HFFc6 (cell line): ENCODE data around the gene TRIM52. TPM values are rescaled to one million over a fixed set of nuclear protein-coding genes. Genes with fewer than 3 reads are reported as not detected.
A peak's percentile ranks its signal among the peaks of the same experiment; 100 is the strongest.

Source experiments
- DNase-seq: peaks from one replicate; pipeline ENCODE4 v3.0.0-alpha.2; 2018
- H3K27ac Mint-ChIP-seq: 2 replicates; pipeline ENCODE4 v1.8.0; 2020; ENCODE audit warnings: mild to moderate bottlenecking, mixed read lengths
- H3K27me3 Mint-ChIP-seq: 2 replicates; pipeline ENCODE4 v1.8.0; 2021; ENCODE audit warnings: mild to moderate bottlenecking, moderate library complexity, mixed read lengths; ENCODE audit not compliant: insufficient read depth
- H3K36me3 Mint-ChIP-seq: 2 replicates; pipeline ENCODE4 v1.8.0; 2021; ENCODE audit warnings: low read depth, mixed read lengths
- H3K4me1 Mint-ChIP-seq: 2 replicates; pipeline ENCODE4 v1.8.0; 2020; ENCODE audit warnings: low read depth, mixed read lengths
- H3K4me3 Mint-ChIP-seq: 2 replicates; pipeline ENCODE4 v1.8.0; 2020; ENCODE audit warnings: mild to moderate bottlenecking, moderate library complexity, mixed read lengths
- H3K9me3 Mint-ChIP-seq: 2 replicates; pipeline ENCODE4 v1.8.0; 2020; ENCODE audit warnings: mild to moderate bottlenecking, mixed read lengths
- total RNA-seq, 6 experiments: library from RNA; stranded (reverse); fragmentation: NEBNext Ultra II Directional; extraction: Animal tissue kit (Norgen Biotek cat#: 25700); gene quantifications; 2 replicates in 1 of 6; 3 replicates in 5 of 6; pipeline ENCODE4 v1.2.3, GENCODE V29; 2021
- TF ChIP-seq, protein P1 (sequence below): fragments of 200-600 bp; sonication (generic); IDR thresholded peaks from 2 replicates; pipeline ENCODE4 v1.5.0; 2021; ENCODE audit warnings: antibody characterized with exemption, mild to moderate bottlenecking

TRIM52 gene
- total RNA-seq, 6 experiments from 2014 or later, result 5.2 to 6.9 (median 5.6) TPM

- DNase-seq, result no peak
- TF ChIP-seq, protein P1, sequence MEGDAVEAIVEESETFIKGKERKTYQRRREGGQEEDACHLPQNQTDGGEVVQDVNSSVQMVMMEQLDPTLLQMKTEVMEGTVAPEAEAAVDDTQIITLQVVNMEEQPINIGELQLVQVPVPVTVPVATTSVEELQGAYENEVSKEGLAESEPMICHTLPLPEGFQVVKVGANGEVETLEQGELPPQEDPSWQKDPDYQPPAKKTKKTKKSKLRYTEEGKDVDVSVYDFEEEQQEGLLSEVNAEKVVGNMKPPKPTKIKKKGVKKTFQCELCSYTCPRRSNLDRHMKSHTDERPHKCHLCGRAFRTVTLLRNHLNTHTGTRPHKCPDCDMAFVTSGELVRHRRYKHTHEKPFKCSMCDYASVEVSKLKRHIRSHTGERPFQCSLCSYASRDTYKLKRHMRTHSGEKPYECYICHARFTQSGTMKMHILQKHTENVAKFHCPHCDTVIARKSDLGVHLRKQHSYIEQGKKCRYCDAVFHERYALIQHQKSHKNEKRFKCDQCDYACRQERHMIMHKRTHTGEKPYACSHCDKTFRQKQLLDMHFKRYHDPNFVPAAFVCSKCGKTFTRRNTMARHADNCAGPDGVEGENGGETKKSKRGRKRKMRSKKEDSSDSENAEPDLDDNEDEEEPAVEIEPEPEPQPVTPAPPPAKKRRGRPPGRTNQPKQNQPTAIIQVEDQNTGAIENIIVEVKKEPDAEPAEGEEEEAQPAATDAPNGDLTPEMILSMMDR, result no peak
- Mint-ChIP-seq H3K9me3 (no peaks in the 10 kb centered on the region; the same call in 1 of the 2 replicates), H3K27ac (peak overlapping the region; percentile 12; the same call in 1 of the 2 replicates), H3K27me3 (peaks cover 13% of the 10 kb centered on the region), H3K36me3 (peaks cover 18% of the 10 kb centered on the region), H3K4me1 (peaks cover 3% of the 10 kb centered on the region; the same call in 1 of the 2 replicates), H3K4me3 (no peak overlapping the region)
These were observed 29.5 kb downstream of the TRIM52 start for GRCh38 chr5:181231432-181231831.

DNA sequence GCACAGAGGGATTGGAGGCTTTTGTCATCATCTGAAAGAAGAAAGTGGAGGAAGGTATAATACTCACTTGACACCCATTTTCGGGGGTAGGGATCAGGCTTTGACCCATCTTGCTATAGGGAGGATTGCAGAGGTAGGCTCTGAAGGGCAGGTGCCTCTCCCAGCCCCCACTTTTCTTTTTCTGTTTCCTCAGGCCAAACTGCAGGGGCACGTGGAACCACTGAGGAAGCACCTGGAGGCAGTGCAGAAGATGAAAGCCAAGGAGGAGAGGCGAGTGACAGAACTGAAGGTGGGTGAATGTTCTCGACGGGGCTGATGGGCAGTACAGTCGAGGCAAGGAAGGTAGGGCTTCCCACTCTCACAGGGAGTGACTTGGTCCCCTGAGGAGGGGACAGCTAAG lies 30.4 kb downstream of the TRIM52 start:
- DNase-seq, result no peak
- H3K4me3 Mint-ChIP-seq, result no peak overlapping the region
- no peak overlapping the region for H3K27ac Mint-ChIP-seq
- no peaks in the 10 kb centered on the region; the same call in 1 of the 2 replicates for H3K9me3 Mint-ChIP-seq
- peaks cover 8% of the 10 kb centered on the region for H3K4me1 Mint-ChIP-seq
- H3K27me3 Mint-ChIP-seq, result peaks cover 13% of the 10 kb centered on the region
- TF ChIP-seq, protein P1, result no peak
- H3K36me3 Mint-ChIP-seq, result peaks cover 9% of the 10 kb centered on the region

DNA sequence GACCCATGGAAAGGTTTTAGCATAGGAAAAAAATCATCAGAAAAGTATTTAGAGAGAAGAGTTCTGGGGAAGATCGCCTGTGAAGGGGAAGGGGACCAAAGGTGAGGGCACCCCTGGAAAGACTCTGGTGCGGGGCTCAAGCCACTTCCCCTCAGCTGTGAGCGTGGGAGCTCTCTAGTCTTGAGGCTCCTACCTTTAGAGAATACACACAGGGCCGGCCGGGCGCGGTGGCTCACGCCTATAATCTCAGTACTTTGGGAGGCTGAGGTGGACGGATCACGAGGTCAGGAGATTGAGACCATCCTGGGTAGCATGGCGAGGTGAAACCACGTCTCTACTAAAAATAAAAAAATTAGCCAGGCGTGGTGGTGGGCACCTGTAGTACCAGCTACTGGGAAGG lies 30.9 kb downstream of the TRIM52 start:
- Mint-ChIP-seq H3K9me3 (no peaks in the 10 kb centered on the region; the same call in 1 of the 2 replicates), H3K27me3 (peaks cover 13% of the 10 kb centered on the region), H3K36me3 (peaks cover 9% of the 10 kb centered on the region), H3K4me3 (no peak overlapping the region), H3K4me1 (peaks cover 13% of the 10 kb centered on the region), H3K27ac (no peak overlapping the region)
- DNase-seq, result no peak
- TF ChIP-seq, protein P1, result no peak

DNA sequence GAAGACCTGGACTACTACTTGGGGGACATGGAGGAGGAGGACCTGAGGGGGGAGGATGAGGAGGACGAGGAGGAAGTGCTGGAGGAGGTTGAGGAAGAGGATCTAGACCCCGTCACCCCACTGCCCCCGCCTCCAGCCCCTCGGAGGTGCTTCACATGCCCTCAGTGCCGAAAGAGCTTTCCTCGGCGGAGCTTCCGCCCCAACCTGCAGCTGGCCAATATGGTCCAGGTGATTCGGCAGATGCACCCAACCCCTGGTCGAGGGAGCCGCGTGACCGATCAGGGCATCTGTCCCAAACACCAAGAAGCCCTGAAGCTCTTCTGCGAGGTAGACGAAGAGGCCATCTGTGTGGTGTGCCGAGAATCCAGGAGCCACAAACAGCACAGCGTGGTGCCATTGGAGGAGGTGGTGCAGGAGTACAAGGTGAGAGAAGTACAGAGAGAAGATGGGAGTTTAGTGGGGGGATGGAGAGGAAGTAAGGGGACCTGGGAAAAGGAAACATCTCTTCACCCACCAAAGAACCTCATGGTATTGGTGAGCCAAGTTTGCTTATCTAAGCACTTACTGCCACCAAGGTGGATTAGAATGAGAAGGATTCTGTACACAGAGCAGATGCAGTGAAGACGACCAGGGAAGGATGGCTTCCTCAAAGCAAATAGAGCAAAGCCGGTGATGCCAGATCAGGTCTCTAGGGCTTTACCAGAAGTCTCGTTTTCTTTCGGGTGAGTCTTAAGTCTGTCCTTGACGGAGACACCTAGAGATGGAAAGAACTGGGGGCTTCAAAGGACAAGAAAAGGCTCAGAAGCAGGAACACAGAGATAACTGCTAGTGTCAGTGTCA lies 36.3 kb downstream of the TRIM52 start:
- no peak for DNase-seq
- Mint-ChIP-seq H3K27me3 (peaks cover 11% of the 10 kb centered on the region), H3K27ac (peak overlapping the region; percentile 98), H3K9me3 (no peaks in the 10 kb centered on the region; the same call in 1 of the 2 replicates), H3K36me3 (peaks cover under 1% of the 10 kb centered on the region), H3K4me3 (peak overlapping the region; percentile 96), H3K4me1 (peaks cover 42% of the 10 kb centered on the region)
- TF ChIP-seq, protein P1, result no peak

DNA sequence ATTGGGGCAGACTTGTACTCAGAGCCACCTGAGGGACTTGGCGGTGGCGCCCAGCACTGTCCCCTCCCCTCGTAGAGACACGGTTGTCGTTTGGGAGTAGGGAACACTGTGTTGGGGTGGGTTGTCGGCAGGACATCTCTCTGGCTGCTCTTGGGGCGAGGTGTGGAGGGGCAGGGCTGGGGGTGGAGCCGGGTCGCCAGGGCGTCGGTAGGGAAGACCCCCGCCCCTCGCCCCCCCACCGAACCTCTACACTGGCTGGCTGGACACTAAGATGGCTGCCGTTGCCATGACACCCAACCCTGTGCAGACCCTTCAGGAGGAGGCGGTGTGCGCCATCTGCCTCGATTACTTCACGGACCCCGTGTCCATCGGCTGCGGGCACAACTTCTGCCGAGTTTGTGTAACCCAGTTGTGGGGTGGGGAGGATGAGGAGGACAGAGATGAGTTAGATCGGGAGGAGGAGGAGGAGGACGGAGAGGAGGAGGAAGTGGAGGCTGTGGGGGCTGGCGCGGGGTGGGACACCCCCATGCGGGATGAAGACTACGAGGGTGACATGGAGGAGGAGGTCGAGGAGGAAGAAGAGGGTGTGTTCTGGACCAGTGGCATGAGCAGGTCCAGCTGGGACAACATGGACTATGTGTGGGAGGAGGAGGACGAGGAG lies 37.1 kb downstream of the TRIM52 start:
- no peaks in the 10 kb centered on the region; the same call in 1 of the 2 replicates for H3K36me3 Mint-ChIP-seq
- peaks cover 11% of the 10 kb centered on the region for H3K27me3 Mint-ChIP-seq
- H3K27ac Mint-ChIP-seq, result peak overlapping the region; percentile 98
- DNase-seq, result no peak
- peaks cover 42% of the 10 kb centered on the region for H3K4me1 Mint-ChIP-seq
- no peaks in the 10 kb centered on the region; the same call in 1 of the 2 replicates for H3K9me3 Mint-ChIP-seq
- peak overlapping the region; percentile 96 for H3K4me3 Mint-ChIP-seq
- TF ChIP-seq, protein P1, result no peak
